Myocyte (in vitro differentiated cells): ENCODE data around the gene PCID2. TPM values are rescaled to one million over a fixed set of nuclear protein-coding genes. Genes with fewer than 3 reads are reported as not detected.
"Not testable (repeated sequence)": the region's sequence is repeated elsewhere in the genome, so short reads cannot be mapped to it uniquely, and the experiment has no call there.

Experiments used
- DNase-seq: peaks from one replicate; pipeline ENCODE4 v3.0.0-alpha.2; 2012; ENCODE audit warnings: low read depth
- polyA plus RNA-seq: library from polyadenylated mRNA; unstranded; fragments of >200 nt; gene quantifications from one replicate; pipeline ENCODE4 v1.2.1, GENCODE V29; 2012; ENCODE audit warnings: missing spikeins
- total RNA-seq: library from RNA; depleted of rRNA; stranded (reverse); fragments of >200 nt; gene quantifications from 2 replicates; pipeline ENCODE4 v1.2.3, GENCODE V29; 2014

PCID2 gene
- total RNA-seq = 53.3 and 63.2 TPM in 2 replicates
- polyA plus RNA-seq = 38.4 TPM

- peak; percentile 91 for DNase-seq
Observed at GRCh38 chr13:113208421-113209335, at the start of gene PCID2. TSS of gene PCID2 (minus strand) at chr13:113208669. CDS start at chr13:113208634, 35 bp downstream.

GRCh38 chr13:113257908-113258307 lies 49.4 kb upstream of the PCID2 start:
- DNase-seq = not testable (repeated sequence)

DNA sequence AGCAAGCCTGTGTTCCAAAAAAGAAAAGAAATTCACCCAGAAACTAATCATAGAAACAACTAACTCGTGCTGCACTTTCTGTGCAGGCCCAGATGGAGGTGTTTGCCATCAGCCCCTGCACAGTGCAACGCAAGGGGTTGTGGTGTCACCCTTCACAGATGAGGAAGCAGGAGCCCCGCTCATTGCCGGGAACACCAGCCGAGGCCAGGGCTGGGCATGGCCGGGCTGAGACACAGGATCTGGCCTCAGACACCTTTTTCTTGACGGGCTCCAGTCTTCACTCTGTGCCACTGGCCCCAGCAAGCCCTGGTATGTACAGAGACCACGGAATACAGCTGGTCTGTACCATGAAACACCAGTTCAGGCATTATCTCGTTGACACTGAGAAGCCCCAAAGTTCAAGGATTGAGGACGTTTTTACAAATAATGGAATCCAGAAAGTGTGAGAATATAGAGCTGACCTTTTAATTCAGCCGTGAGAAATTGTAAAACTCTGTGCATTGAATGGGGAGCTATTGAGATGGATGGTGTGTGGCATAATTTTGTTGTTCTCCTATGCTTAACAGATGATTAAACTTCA lies 44.1 kb upstream of the PCID2 start:
- DNase-seq = no peak

GRCh38 chr13:113245849-113246796 lies 37.7 kb upstream of the PCID2 start:
- DNase-seq = peak; percentile 4

- no peak for DNase-seq
Observed at GRCh38 chr13:113243847-113244246, 35.4 kb upstream of the PCID2 start.

DNA sequence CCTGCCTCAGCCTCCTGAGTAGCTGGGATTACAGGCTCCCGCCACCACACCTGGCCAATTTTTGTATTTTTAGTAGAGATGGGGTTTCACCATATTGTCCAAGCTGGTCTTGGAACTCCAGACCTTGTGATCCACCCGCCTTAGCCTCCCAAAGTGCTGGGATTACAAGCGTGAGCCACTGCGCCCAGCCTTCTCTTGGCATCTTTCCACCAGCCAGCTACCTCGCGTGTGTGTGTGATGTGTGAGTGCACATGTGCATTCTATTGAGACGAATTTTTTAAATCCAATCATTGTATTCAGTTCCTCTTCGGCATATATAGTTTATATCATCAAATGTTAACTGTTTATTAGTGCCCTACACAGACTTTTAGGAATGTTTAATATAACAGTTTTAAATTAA lies 33.2 kb upstream of the PCID2 start:
- DNase-seq = not testable (repeated sequence)

DNA sequence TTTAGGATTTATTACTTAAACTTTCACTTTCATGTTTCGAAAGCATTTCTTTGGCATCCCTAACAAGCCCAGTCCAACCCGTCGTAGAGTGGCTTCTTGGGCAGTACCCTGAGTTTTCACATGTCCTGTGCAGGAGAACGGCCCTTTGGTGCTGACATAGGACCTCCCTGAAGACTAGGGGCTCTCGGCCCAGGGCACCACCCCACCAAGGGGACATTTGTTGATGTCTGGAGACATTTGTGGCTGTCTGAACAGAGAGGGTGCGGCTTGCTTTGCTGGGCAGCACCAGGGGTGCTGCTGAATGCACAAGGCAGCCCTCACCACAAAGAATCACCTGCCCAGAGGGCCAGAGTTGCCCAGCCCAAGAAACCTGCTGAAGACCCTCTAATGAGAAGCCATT lies 31.5 kb upstream of the PCID2 start:
- DNase-seq = no peak

GRCh38 chr13:113239357-113239756 lies 30.9 kb upstream of the PCID2 start:
- no peak for DNase-seq

DNA sequence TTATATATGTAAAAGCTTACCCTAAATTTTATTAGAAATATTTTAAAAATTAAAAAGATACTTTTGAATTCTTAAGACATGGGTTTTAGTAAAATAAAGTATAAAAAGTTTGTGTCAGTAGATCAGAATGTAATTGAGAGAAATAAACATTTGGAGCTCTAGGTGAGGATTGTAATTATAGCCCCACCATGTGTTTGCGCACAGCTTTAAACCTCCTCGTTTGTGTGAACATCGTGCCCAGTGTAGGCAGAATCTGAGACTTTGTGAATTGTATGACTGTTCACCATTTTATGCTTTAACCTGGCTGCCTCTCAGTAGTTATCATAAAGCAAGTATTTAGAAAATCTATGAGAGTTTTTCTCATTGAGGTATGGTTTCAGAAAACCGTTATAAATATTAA lies 30.1 kb upstream of the PCID2 start:
- no peak for DNase-seq

DNA sequence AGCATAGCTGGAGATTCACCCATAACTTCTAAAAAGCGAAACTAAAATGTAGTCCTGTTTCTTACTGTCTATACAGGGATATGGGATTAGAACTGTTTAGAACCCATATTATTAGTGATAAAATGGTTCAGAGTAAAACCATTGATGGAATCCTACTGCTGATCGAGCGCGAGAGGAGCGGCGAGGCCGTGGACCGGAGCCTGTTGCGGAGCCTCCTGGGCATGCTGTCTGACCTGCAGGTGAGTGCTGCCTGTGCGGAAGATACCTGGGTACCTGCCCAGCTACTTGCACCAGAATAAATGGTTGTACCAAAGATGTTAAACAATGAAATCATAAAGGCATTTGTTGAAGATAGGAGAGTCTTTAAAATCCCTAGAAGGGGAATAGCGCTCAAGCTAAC lies 24.6 kb upstream of the PCID2 start:
- DNase-seq = no peak

GRCh38 chr13:113232208-113233003 lies 23.9 kb upstream of the PCID2 start:
- peak; percentile 88 for DNase-seq

DNA sequence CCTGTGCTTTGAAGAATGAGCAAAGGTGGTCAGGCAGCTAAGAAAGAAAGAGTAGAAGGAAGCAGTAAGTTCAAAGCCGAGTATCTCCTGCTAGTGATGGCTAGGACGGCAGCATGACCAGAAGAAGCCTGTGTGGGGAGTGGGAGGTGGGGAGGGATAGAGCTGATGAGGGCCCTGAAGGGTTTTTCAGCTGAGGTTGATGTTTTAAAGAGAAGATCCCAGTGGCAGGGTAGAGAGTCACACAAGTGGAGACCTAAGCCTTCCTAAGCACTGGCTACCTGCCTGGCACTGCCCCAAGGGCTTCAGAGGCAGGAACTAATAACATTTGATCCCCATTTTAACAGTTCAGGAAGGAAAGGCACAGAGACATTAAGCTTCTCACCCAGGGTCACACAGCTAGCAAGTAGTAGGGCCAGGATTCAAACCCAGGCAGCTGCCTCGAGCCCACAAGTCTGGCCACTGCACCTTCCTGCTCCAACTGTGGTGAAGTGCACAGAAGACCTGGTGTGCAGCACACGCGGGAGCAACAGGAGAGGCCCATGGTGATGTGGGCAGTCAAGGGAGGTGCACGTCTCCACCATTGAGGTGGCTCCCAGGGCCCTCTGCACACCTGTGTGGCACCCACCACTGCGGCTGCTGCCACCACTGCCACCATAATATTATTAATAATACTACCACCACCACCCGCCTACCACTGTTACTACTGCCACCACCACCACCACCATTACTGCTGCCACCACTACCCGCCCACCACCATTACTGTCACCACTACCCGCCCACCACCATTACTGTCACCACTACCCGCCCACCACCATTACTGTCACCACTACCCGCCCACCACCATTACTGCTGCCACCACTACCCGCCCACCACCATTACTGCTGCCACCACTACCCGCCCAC lies 23.1 kb upstream of the PCID2 start:
- no peak for DNase-seq

GRCh38 chr13:113229791-113230190 lies 21.3 kb upstream of the PCID2 start:
- no peak for DNase-seq

DNA sequence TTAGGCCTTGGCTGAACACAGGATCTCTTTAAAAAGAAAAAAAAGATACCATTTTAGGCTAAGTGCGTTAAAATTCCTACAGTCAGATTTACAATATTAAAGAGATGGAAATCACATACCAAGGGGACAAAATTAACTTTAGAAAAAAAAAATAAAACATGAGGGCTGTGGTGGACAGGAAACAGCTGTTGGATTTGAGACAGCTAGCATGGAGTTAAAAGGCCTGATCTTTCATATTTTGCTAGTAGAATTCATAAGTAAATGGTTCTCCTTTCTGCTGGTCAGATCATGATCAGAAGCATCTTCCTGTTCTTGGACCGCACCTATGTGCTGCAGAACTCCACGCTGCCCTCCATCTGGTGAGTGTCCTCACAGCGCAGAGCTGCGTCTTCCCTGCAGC lies 20.7 kb upstream of the PCID2 start:
- no peak for DNase-seq

GRCh38 chr13:113226873-113227450 lies 18.5 kb upstream of the PCID2 start:
- no peak for DNase-seq

GRCh38 chr13:113225515-113225914 lies 17.0 kb upstream of the PCID2 start:
- no peak for DNase-seq

DNA sequence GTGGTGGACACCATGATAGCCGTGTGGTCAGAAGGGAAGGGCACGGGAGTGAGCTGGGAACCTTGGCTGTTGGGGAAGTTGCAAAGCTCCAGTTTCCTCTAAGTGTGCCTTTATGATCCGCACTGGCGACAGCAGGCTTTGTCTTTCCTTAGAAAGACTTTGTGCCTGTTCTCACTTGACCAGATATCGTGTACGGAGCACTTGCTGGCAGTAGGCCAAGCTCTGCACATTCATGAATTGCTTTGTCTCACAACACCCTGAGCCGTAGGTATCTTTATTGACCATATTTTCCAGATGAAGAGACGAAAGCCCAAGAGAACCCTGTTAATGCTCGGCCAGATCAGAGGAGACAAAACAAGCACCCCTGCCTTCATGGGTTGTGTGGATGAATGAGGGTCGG lies 16.0 kb upstream of the PCID2 start:
- DNase-seq = no peak

DNA sequence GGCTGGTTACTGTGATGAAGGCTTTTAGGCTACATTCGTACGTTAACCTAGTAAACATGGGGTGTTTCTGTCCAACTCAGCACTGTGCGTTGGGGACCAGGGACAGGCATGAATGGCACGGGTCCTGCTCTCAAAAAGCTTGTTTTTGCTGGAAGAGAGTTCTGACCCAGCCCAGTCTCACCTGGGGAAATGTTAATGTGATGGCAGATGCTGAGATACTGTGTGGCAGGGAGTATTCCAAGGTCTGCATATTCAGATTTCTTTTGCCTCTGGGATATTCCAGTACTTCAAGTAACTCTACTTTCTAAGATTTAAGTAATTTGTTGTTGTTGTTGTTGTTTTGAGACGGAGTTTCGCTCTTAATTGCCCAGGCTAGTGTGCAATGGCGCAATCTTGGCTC lies 14.6 kb upstream of the PCID2 start:
- no peak for DNase-seq

DNA sequence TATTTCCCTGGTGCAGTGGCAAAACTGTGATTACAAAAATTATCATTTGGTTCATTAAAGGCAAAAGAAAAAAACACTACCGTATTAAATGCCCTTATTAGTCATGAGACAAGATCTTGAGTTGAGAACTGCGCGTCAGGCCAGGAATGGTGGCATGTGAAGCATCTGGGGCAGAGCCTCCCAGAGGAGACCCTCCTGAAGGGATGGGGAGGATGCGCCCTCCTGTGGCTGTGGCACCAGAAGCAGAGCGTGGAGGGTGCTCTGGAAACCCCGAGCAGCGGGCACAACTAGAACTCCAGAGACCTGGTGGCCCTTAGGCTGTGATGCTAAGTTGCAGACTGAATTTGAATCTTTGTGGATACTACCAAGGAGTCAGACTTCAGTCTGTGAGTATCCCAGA lies 12.4 kb upstream of the PCID2 start:
- peak; percentile 30 for DNase-seq
